ENCODE data around the gene GALR2.
"Not testable (repeated sequence)": the region's sequence is repeated elsewhere in the genome, so short reads cannot be mapped to it uniquely, and the experiment has no call there.

- not testable (repeated sequence) for TF ChIP-seq POLR2A (IDR thresholded peaks at IDR 0.05; ENCODE audit: low read length); GATA1 (IDR thresholded peaks at IDR 0.05; ENCODE audit: low read depth, low read length)
These were observed 30.0 kb upstream of the GALR2 start for GRCh38 chr17:76044475-76045007.

All from erythroblast (primary cell).